Trophoblast cell (in vitro differentiated cells and primary cell): ENCODE data around the gene PRICKLE3.

Source experiments
- DNase-seq, 2 donors: peaks; one replicate each; pipeline ENCODE4 v3.0.0-alpha.2; 2016
- H2AFZ ChIP-seq: 2 replicates; pipeline ENCODE4 v1.6.1; 2013; ENCODE audit warnings: low read length, moderate library complexity, mild to moderate bottlenecking; ENCODE audit not compliant: insufficient read depth, poor library complexity
- H2AK5ac ChIP-seq: 2 replicates; pipeline ENCODE4 v1.6.1; 2013; ENCODE audit warnings: mild to moderate bottlenecking, low read length
- H2BK120ac ChIP-seq: 2 replicates; pipeline ENCODE4 v1.6.1; 2013; ENCODE audit warnings: low read length, mild to moderate bottlenecking, moderate library complexity; ENCODE audit not compliant: insufficient read depth, poor library complexity
- H2BK12ac ChIP-seq: 2 replicates; pipeline ENCODE4 v1.6.1; 2013; ENCODE audit warnings: mild to moderate bottlenecking, low read length, moderate library complexity
- H2BK5ac ChIP-seq: 2 replicates; pipeline ENCODE4 v1.6.1; 2013; ENCODE audit warnings: low read length, low read depth, moderate library complexity, mild to moderate bottlenecking; ENCODE audit not compliant: poor library complexity
- H3K14ac ChIP-seq: 2 replicates; pipeline ENCODE4 v1.6.1; 2013; ENCODE audit warnings: mild to moderate bottlenecking, low read length
- H3K18ac ChIP-seq: 2 replicates; pipeline ENCODE4 v1.6.1; 2013; ENCODE audit warnings: mild to moderate bottlenecking, low read length
- H3K23ac ChIP-seq: 2 replicates; pipeline ENCODE4 v1.6.1; 2013; ENCODE audit warnings: low read length
- H3K27ac ChIP-seq: 2 replicates; pipeline ENCODE4 v1.5.1; 2013; ENCODE audit warnings: low read depth, mild to moderate bottlenecking, inconsistent platforms, low read length, moderate library complexity
- H3K27me3 ChIP-seq: 2 replicates; pipeline ENCODE4 v1.6.1; 2013; ENCODE audit warnings: inconsistent platforms, mild to moderate bottlenecking, low read length, moderate library complexity; ENCODE audit not compliant: insufficient read depth
- H3K36me3 ChIP-seq, 2 experiments: 1 replicate in 1 of 2; 2 replicates in 1 of 2; pipeline ENCODE4 v1.6.1; 2013; ENCODE audit warnings: low read length in 2 of 2, mild to moderate bottlenecking in 2 of 2, moderate library complexity in 1 of 2; ENCODE audit not compliant: insufficient read depth in 2 of 2, control insufficient read depth in 1 of 2
- H3K4ac ChIP-seq: 2 replicates; pipeline ENCODE4 v1.6.1; 2013; ENCODE audit warnings: low read depth, mild to moderate bottlenecking, low read length, moderate library complexity
- H3K4me1 ChIP-seq, 2 experiments: 1 replicate in 1 of 2; 2 replicates in 1 of 2; pipeline ENCODE4 v1.6.1; 2013; ENCODE audit warnings: low read length in 2 of 2, mild to moderate bottlenecking in 2 of 2, moderate library complexity in 1 of 2; ENCODE audit not compliant: insufficient read depth in 2 of 2, control insufficient read depth in 1 of 2
- H3K4me2 ChIP-seq: 2 replicates; pipeline ENCODE4 v1.6.1; 2013; ENCODE audit warnings: inconsistent platforms, mild to moderate bottlenecking, low read length, moderate library complexity
- H3K4me3 ChIP-seq: 2 replicates; pipeline ENCODE4 v1.5.1; 2013; ENCODE audit warnings: mild to moderate bottlenecking, low read depth, low read length, inconsistent platforms
- H3K79me1 ChIP-seq: one replicate; pipeline ENCODE4 v1.6.1; 2013; ENCODE audit warnings: low read length
- H3K79me2 ChIP-seq: 2 replicates; pipeline ENCODE4 v1.6.1; 2013; ENCODE audit warnings: low read length, mild to moderate bottlenecking; ENCODE audit not compliant: control insufficient read depth, insufficient read depth, poor library complexity
- H3K9ac ChIP-seq: 2 replicates; pipeline ENCODE4 v1.6.1; 2013; ENCODE audit warnings: mild to moderate bottlenecking, low read length
- H3K9me3 ChIP-seq: 2 replicates; pipeline ENCODE4 v1.6.1; 2013; ENCODE audit warnings: low read depth, mild to moderate bottlenecking, control low read depth, inconsistent platforms, low read length; ENCODE audit not compliant: insufficient read depth
- H4K12ac ChIP-seq: 2 replicates; pipeline ENCODE4 v1.6.1; 2013; ENCODE audit warnings: low read depth, mild to moderate bottlenecking, low read length, moderate library complexity
- H4K8ac ChIP-seq: 2 replicates; pipeline ENCODE4 v1.6.1; 2013; ENCODE audit warnings: low read depth, mild to moderate bottlenecking, low read length, moderate library complexity
- H4K91ac ChIP-seq: one replicate; pipeline ENCODE4 v1.6.1; 2013; ENCODE audit warnings: low read depth, mild to moderate bottlenecking, low read length, moderate library complexity
- WGBS: extraction: QIAGEN DNeasy Blood & Tissue Kit; methylation state at CpG from one replicate; pipeline ENCODE4 v1.1.7; 2013; ENCODE audit warnings: missing lambda C conversion rate; ENCODE audit not compliant: insufficient read length, insufficient coverage; ENCODE audit errors: extremely low coverage; 5-methylcytosine and 5-hydroxymethylcytosine counted together

Gene PRICKLE3

DNA sequence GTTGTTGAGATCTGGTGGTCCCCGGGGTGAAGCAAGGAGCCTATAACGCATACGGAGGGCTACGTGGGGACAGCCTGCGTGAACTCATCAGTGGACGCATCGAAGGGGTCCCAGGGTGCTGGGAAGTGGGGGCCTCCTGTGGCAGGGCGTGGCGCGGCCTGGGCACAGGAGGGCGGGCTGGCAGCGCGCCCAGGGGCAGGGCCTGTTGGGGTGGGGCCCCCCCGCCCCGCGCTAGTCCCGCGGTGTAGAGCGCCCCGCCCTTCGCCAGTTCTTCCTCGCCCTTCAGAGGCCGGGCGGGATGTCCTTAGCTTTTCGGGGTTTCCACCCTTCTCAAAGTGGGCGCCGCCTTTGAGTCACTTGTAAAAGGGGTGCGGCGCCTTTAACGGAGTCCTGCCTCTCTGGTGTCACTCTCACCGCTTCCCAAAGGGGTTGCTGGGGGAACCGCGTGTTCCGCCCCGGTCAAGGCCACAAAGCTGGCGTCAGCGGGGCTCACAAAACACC, 13.8 kb downstream of the PRICKLE3 start:
- no peak overlapping the region for H3K4ac ChIP-seq
- H4K91ac ChIP-seq: peak overlapping the region; percentile 72
- peak overlapping the region; percentile 57 for H3K14ac ChIP-seq
- H3K79me2 ChIP-seq: peaks cover 3% of the 10 kb centered on the region
- H2BK5ac ChIP-seq: no peak overlapping the region
- no peak overlapping the region for H3K18ac ChIP-seq
- peaks cover 4% of the 10 kb centered on the region for H3K27me3 ChIP-seq
- H2AK5ac ChIP-seq: no peak overlapping the region
- no peak overlapping the region for H3K27ac ChIP-seq
- no peak overlapping the region for H3K23ac ChIP-seq
- H2BK12ac ChIP-seq: peak overlapping the region; percentile 53
- peak overlapping the region; percentile 88 for H3K4me2 ChIP-seq
- peak overlapping the region; percentile 69 for H4K12ac ChIP-seq
- H2BK120ac ChIP-seq: peak overlapping the region; percentile 63
- no peak overlapping the region for H3K9ac ChIP-seq
- peak overlapping the region; percentile 73 for H2AFZ ChIP-seq
- H3K79me1 ChIP-seq: peaks cover 3% of the 10 kb centered on the region
- peak overlapping the region; percentile 64 for H3K4me3 ChIP-seq
- H3K4me1 ChIP-seq: peaks cover 4 to 10% of the 10 kb centered on the region in 2 experiments
- no CpG with 5 or more reads among the region's 37 CpGs for WGBS
- peak overlapping the region; percentile 11 for H4K8ac ChIP-seq
- no peak for DNase-seq
- peaks cover 19 to 23% of the 10 kb centered on the region in 2 experiments for H3K36me3 ChIP-seq
- no peaks in the 10 kb centered on the region for H3K9me3 ChIP-seq

DNA sequence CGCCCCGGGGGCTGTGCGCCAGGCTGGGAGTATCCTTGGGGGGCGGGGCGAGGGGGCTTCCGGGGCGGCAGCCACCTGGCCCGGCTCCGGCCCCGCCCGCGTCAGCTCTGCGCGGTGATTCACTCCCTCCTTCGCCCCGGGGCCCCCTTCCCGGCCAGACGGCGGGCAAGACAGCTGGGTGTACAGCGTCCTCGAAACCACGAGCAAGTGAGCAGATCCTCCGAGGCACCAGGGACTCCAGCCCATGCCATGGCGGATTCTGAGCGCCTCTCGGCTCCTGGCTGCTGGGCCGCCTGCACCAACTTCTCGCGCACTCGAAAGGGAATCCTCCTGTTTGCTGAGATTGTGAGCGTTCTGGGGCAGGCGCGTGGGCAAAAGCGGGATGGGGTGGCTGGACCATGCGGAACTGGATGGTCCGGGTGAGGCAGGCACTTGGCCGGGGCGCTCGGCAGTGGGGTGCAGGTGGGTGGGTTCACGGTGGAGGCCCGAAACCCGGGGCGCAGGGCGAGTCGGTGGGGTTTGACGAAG, 14.4 kb downstream of the PRICKLE3 start, which contains the start of gene PLP2:
Gene PLP2 (plus strand): TSS at position 147 of the 528 bp plus-strand sequence. CDS start 103 bp downstream, at position 250.
- no peak within 1 kb of the TSS for H3K23ac ChIP-seq
- peaks cover 9 to 15% of the 10 kb centered on the region in 2 experiments for H3K4me1 ChIP-seq
- H3K36me3 ChIP-seq: peaks cover 13 to 21% of the 10 kb centered on the region in 2 experiments
- peaks cover 4% of the 10 kb centered on the region for H3K27me3 ChIP-seq
- H3K9ac ChIP-seq: no peak within 1 kb of the TSS
- H2AFZ ChIP-seq: peak within 1 kb of the TSS; percentile 73
- H2AK5ac ChIP-seq: no peak within 1 kb of the TSS
- H3K18ac ChIP-seq: peak within 1 kb of the TSS; percentile 46
- peaks cover 3% of the 10 kb centered on the region for H3K79me2 ChIP-seq
- no peak within 1 kb of the TSS for H3K27ac ChIP-seq
- H2BK12ac ChIP-seq: peak within 1 kb of the TSS; percentile 53
- H2BK120ac ChIP-seq: peak within 1 kb of the TSS; percentile 63
- peak within 1 kb of the TSS; percentile 69 for H4K12ac ChIP-seq
- peak within 1 kb of the TSS; percentile 57 for H3K14ac ChIP-seq
- peak within 1 kb of the TSS; percentile 11 for H4K8ac ChIP-seq
- no CpG with 5 or more reads among the region's 46 CpGs for WGBS
- H3K4me2 ChIP-seq: peak within 1 kb of the TSS; percentile 88
- no peak within 1 kb of the TSS for H3K4ac ChIP-seq
- DNase-seq: peak; percentile 68 to 69
- H3K4me3 ChIP-seq: peak within 1 kb of the TSS; percentile 64
- no peak within 1 kb of the TSS for H2BK5ac ChIP-seq
- peaks cover 6% of the 10 kb centered on the region for H3K79me1 ChIP-seq
- H3K9me3 ChIP-seq: no peaks in the 10 kb centered on the region
- peak within 1 kb of the TSS; percentile 72 for H4K91ac ChIP-seq

DNA sequence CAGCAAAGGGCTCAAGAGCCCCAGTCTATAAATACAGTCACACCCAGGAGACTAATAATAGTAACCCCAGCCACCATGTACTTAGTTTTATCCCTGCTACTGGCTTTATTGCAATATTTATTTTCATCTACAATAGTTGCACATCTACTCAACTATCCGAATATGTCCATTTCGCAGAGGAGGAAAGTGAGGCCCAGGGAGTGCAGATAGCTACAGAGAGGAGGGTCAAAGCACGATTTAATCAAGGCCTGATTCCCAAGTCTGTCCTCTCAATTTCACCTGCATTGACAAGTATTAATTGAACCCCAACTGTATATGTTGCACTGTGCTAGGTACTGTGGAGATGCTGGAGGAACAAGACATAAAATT, 18.4 kb downstream of the PRICKLE3 start:
- Histone ChIP-seq H3K23ac (no peak overlapping the region), H3K9me3 (peaks cover 2% of the 10 kb centered on the region), H2AK5ac (no peak overlapping the region), H3K4ac (no peak overlapping the region), H3K18ac (no peak overlapping the region), H3K27me3 (peaks cover 4% of the 10 kb centered on the region), H3K36me3 (peaks cover 0 to 2% of the 10 kb centered on the region in 2 experiments), H3K79me1 (peaks cover 12% of the 10 kb centered on the region), H3K9ac (no peak overlapping the region), H4K12ac (no peak overlapping the region), H4K91ac (no peak overlapping the region), H2BK12ac (no peak overlapping the region), H2AFZ (no peak overlapping the region), H3K4me2 (peak overlapping the region; percentile 68), H3K4me3 (no peak overlapping the region), H3K27ac (no peak overlapping the region), H3K14ac (no peak overlapping the region), H3K4me1 (peaks cover 16 to 23% of the 10 kb centered on the region in 2 experiments), H2BK5ac (no peak overlapping the region), H4K8ac (no peak overlapping the region), H2BK120ac (no peak overlapping the region), H3K79me2 (peaks cover 6% of the 10 kb centered on the region)
- no CpG with 5 or more reads among the region's 3 CpGs for WGBS
- DNase-seq: no peak

DNA sequence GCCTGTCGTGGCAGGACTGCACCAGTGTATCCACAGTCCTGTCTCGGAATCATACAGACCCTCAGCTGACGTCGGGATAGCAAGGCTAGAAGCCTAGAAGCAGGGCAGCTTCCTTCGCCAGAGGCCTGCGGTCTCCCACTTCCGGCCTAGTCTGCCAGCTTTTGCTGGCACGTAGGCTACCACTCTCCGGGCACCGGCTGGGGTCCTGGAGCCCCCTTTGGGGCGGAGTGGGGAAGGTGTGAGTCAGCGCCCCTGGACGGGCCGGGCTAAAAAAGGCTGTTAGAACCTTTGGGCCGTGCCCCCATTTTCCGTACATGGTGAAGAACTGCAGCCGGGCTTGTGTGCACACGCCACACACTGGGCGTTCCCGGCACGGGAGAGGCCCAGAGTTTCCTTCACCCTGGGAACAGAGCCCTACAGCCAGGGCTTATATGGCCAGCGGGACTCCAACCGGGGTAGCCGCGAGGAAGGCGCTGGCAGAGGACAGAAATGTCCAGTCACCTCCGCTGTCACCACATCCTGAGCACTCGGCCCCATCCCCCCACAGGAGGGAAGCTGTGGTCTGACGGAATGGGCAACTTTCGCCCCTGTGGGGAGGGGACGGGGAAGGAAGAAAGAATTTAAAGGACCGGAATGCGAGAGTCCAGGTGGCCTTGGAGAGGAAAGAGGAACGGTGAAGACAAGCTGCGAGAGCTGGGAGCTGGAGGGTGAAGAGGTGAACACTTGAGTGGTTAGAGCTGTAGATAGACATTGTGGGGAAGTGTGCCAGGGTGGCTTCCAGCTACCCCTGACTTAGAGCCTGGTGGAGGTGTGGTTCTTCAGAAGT, 19.0 kb downstream of the PRICKLE3 start:
- Histone ChIP-seq H3K9me3 (peaks cover 2% of the 10 kb centered on the region), H3K27me3 (peaks cover 2% of the 10 kb centered on the region), H2BK5ac (no peak overlapping the region), H2BK120ac (peak overlapping the region; percentile 24), H3K79me2 (peaks cover 5% of the 10 kb centered on the region), H3K4ac (no peak overlapping the region), H3K23ac (no peak overlapping the region), H3K4me1 (peaks cover 13 to 21% of the 10 kb centered on the region in 2 experiments), H3K27ac (peak overlapping the region; percentile 25), H4K91ac (peak overlapping the region; percentile 57), H4K12ac (peak overlapping the region; percentile 77), H3K9ac (no peak overlapping the region), H4K8ac (peak overlapping the region; percentile 80), H3K79me1 (peaks cover 12% of the 10 kb centered on the region), H3K36me3 (peaks cover 0 to 2% of the 10 kb centered on the region in 2 experiments), H3K14ac (peak overlapping the region; percentile 48), H3K4me3 (no peak overlapping the region), H3K4me2 (peak overlapping the region; percentile 68), H2AK5ac (no peak overlapping the region), H3K18ac (no peak overlapping the region), H2AFZ (peak overlapping the region; percentile 39), H2BK12ac (peak overlapping the region; percentile 15)
- WGBS: no CpG with 5 or more reads among the region's 35 CpGs
- no peak for DNase-seq
